HG03135 (cell line): Measurements from ENCODE around the gene VPS18.

ENCODE experiments used
- ATAC-seq: cut with Tn5 transposase; IDR thresholded peaks from one replicate; pipeline ENCODE4 v1.9.1; 2021; ENCODE audit warnings: mild to moderate bottlenecking, moderate library complexity; ENCODE audit not compliant: unreplicated experiment

VPS18 gene

DNA sequence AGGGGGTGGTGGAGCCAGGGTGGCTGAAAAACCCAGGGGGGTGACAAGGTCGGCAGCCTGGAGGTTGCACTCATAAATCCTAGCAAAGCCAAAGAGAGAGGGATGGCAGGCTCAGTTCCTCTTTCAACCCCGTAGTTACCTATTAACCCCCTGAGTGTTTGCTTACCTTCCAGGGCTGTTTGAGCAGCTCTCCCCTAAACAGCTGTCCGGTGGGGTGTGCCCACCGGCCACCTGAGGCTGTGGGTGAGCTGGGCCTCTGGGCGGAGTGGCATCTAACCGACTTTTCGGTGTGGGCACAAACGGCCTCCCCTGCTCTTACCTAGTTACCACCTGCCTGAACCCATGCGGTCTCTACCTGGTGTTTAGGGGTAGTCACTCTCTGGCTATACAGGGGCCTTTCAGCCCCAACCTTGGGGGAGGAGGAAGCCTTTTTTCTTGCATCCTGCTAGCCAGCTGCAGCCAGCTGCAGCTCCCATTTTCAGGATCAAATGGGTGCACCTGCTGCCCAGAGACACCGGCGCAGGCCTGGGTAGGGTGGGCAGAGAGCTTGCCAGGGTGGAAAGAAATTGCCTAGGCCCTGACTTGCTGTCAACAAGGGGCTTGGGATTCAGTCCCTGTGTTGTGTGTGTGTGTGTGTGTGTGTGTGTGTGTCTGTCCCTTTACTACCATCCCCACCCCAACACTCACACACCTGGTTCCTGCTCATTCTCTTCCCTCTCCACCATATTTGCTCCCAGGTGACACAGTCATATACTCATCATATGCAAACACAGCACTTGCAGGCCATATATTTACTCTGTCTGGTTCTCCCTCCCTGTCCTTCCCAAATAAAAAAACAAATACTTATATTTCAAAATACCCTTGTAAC, 38.6 kb downstream of the VPS18 start:
- ATAC-seq = no peak

DNA sequence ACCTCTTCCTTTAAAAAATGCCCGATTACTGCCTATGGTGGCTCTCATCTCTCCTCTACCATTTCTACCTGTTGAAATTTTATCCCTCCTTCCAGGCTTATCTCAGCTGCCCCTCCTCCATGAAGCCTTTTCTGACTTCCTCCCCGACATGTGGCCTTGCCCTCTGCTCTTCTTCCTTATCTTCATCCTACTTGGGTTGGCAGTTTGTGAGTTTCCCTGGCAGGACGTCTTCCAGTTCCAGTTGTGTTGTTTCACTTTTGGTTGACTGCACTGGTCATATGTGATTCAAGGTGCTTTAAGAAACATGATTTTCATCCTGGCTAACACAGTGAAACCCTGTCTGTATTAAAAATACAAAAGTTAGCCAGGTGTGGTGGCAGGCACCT, 39.3 kb downstream of the VPS18 start:
- no peak for ATAC-seq

DNA sequence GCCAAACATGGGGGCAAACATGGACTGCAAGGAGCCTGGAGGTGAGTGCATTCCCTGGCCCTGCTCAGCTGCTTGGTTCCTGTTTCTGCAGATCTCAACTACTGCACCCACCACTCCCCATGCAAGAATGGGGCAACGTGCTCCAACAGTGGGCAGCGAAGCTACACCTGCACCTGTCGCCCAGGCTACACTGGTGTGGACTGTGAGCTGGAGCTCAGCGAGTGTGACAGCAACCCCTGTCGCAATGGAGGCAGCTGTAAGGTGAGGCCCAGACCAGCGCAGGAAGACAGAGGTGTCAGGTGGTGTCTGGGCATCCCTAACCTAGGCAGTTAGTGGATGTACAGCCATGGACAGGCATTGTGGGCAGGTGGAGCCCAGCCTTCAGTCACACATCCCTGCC, 40.2 kb downstream of the VPS18 start:
- ATAC-seq = no peak

DNA sequence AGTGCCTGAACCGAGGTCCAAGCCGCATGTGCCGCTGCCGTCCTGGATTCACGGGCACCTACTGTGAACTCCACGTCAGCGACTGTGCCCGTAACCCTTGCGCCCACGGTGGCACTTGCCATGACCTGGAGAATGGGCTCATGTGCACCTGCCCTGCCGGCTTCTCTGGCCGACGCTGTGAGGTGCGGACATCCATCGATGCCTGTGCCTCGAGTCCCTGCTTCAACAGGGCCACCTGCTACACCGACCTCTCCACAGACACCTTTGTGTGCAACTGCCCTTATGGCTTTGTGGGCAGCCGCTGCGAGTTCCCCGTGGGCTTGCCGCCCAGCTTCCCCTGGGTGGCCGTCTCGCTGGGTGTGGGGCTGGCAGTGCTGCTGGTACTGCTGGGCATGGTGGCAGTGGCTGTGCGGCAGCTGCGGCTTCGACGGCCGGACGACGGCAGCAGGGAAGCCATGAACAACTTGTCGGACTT, 42.0 kb downstream of the VPS18 start:
- ATAC-seq = no peak

DNA sequence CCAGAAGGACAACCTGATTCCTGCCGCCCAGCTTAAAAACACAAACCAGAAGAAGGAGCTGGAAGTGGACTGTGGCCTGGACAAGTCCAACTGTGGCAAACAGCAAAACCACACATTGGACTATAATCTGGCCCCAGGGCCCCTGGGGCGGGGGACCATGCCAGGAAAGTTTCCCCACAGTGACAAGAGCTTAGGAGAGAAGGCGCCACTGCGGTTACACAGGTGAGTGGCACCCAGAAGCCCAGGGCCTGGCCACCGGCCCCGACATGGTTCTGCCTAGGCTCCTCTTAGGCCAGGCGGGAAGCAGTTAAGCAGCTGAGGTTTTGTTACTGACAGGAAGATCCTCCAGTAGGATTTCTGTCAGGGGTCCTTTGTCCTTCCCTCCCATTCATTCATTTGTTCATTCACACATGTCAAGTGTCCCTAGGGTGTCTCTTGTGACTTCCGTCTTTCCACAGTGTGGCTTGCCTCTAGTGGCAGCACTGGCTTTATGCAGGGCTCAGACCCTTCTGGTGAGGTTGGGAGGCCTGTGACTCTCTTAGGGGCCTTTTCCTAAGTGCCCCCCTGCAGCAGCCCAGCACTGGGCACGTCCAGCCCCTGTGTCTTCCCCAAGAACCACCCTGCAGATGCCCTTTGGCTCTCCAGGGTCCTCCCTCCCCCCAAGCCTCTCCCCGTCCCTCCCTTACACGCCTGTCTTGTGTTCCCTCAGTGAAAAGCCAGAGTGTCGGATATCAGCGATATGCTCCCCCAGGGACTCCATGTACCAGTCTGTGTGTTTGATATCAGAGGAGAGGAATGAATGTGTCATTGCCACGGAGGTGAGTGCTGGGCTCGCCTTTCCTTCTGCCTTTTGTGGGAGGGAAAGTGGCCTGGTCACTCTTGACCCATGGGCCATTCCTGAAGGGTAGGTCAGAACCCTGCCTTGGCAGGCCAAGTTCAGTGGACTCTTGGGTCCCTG, 42.7 kb downstream of the VPS18 start:
- ATAC-seq = no peak

DNA sequence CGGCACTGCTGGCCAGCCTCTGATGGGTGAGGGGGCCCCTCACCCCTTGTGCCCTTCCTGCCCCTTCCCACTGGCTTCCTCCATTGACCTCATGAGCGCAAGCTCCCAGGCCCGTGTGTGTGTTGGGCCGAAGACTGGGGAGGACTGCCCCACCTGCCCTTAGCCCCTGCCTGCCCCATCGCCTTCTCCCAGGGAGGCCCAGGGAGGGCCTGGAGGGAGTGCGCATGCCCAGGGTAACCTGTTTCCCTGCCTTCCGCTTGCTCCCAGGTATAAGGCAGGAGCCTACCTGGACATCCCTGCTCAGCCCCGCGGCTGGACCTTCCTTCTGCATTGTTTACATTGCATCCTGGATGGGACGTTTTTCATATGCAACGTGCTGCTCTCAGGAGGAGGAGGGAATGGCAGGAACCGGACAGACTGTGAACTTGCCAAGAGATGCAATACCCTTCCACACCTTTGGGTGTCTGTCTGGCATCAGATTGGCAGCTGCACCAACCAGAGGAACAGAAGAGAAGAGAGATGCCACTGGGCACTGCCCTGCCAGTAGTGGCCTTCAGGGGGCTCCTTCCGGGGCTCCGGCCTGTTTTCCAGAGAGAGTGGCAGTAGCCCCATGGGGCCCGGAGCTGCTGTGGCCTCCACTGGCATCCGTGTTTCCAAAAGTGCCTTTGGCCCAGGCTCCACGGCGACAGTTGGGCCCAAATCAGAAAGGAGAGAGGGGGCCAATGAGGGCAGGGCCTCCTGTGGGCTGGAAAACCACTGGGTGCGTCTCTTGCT, 43.7 kb downstream of the VPS18 start:
- no peak for ATAC-seq

DNA sequence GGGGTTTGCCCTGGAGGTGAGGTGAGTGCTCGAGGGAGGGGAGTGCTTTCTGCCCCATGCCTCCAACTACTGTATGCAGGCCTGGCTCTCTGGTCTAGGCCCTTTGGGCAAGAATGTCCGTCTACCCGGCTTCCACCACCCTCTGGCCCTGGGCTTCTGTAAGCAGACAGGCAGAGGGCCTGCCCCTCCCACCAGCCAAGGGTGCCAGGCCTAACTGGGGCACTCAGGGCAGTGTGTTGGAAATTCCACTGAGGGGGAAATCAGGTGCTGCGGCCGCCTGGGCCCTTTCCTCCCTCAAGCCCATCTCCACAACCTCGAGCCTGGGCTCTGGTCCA, 44.3 kb downstream of the VPS18 start:
- no peak for ATAC-seq

DNA sequence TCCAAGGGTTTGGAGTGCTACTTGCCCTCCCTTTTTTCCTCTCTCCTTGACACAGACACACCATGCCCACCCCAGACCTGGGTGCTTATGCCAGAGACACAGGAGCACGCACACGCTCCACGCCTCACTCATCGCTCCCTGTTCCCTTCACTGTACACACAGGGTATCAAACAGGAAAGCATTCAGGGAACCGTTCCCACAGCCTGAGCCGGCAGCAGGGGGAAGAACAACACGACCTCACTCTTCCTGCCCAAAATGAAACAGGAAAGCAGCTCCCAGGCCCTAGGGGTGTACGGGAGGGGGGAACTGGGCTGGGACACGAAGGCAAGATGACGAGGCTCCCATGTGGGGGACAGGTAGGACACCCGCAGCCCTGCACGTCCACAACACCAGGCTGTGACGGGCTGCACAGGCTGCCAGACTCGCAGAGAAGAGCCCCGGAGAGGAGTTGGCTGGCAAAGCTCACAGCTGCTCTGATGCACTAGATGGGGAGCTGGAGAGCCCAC, 46.1 kb downstream of the VPS18 start:
- ATAC-seq = no peak

DNA sequence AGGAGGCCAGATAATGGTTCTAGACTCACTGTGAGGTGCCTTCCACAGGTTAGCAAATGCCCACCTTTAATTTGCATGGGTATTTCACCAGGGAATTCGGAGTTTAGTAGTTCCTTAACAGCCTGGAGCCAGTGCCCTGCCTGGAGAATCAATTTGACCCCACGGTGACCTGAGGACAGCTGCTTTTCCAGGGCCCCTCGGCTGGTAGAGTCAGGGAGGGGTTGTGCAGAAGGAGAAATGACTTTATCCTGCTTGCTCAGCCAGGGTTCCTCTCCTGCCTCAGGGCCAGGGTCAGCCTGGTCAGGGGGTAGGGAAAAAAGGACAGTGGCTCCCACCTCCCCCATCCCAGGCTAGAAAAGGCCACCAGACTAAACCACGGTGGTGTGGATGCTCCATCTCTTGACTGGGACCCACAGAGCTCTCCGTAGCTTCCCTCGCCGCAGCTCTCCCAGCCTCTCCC, 46.8 kb downstream of the VPS18 start:
- ATAC-seq = no peak

DNA sequence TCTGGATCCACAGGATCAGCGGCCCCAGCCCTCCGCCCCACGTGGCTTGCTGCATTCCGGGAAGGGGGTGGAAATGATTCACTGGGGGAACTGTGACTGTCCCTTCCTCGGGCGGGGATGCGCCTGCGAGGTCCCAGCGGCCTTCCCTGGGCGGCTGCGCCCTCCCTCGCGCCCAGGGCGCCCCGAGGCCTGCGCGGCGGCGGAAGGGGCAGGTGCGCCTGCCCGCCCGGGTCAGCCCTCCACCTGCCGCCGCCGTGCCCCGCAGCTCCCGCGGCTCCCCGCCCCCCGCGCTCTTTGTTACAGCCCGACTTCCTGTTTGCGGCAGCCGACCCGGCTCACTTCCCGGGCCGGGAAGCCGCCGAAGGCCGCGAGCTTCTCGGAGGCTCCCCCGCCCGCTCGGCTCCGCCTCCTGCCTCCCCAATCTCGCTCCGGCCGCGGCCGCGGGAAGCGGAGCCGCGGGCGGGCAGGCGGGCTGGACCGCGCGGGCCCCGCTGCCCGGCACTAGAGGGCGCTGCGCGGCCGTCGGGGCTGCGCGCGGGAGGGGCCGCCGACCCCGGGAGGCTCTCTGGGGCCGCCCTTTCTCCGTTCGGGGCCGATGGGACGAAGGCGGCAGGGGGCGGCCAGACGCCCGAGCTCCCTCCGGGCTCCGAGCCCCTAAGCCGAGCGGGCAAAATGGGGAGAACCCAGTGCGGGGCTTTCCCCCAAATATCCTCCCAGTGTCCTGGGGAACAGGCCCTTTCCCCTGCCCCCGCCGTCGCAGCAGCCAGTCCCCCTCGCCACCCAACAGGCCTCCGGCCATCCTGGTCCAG, 47.5 kb downstream of the VPS18 start:
- peak; percentile 58 for ATAC-seq

DNA sequence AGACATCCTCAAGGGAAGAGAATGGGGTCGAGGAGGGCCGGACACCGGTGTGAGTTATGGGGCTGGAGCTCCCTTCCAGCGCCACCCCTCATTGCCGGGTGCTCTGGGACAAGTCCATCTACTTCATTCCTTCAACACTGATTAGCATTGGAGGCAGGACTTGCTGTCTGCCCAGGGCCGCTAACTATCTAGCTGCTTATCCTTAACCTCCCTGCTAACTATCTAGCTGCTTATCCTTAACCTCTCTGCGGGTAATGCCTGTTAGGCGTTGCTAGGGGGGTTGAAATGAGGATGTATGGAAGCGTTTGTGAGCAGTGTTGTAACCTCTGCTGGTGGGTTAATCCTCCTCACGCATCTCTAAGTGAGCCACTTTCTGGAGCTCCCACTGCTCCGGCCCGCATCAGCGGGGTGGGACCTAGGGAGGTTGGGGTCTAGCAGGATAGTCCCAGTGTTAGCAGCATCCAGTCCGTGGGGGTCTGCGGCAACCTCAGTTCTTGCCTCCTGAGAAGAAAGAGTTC, 48.1 kb downstream of the VPS18 start:
- peak; percentile 7 for ATAC-seq

DNA sequence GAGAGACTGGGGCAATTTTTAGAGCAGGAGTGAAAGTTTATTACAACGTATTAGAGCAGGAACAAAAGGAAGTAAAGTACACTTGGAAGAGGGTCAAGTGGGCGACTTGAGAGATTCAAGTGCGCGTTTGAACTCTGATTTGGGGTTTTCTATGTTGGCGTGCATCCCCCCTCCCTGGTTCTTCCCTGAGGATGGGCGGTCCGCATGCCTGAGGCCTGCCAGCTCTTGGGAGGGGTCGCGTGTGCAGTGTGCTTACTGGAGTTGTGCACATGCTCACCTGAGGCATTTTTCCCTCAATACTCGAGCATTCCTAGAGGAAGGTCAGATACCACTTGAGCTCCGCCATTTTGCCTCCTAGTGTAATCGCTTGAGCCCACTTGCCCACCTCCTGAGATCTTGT, 48.6 kb downstream of the VPS18 start:
- ATAC-seq = no peak

DNA sequence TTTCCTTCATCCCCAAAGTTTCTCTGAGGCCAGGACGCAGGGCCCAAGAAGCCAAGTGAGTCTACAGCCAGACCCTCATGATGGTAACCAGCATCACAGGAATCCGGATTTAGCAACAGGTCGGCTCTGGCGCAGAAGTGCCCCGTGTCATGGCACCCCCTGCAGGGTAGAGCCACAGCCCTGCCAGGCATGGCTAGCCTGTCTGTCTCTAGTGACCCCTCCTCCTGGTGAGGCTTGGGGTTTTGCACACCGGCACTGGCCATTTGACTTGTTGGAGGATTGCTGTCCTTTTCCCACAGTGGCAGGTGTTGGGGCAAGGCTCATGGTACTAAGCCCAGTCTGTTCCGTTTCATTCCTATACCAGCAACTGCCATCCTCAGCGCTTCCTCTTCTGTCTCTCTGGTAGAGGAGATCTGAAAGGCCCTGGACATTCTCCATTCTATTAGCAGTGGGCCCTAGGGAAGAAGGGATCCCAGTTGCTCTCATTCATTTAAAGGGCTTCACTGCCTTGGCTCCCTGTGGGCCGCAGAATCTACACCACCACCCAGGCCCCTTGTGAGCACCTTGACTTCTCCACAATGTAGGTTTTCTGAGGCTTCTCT, 49.6 kb downstream of the VPS18 start:
- no peak for ATAC-seq

DNA sequence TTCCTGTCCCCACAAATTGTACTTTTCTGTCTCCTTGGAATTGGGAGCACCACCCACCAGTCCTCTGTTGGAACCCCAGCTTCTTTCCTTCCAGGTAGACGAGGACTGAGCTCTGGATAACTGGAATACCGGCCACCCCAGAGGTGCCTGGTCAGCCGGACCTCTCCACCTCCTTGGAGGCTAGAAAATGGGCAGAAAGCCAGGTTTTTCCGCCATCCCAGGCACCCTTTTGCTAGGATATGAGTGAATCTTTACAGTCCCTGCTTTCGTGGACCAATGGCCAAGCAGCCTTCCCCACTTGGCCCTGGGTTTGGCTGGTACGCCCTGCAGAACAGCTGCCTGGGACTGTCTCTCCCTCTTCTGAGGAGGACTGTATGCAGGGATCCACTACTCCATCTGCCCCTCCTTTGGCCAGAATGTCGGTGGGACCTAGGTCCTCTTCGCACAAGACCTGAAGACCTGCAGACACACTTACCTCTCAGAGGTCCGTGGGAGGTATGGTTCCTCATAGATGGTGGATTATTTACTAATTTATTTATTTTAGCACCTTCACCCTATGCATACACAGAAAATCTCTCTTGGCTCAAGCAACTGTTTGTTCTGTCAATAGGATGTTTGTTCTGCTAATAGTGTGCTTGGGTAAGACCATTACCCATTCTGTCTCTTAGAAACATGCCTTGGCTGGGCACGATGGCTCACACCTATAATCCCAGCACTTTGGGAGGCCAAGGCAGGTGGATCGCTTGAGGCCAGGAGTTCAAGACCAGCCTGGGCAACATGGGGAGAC, 50.5 kb downstream of the VPS18 start:
- ATAC-seq = no peak

DNA sequence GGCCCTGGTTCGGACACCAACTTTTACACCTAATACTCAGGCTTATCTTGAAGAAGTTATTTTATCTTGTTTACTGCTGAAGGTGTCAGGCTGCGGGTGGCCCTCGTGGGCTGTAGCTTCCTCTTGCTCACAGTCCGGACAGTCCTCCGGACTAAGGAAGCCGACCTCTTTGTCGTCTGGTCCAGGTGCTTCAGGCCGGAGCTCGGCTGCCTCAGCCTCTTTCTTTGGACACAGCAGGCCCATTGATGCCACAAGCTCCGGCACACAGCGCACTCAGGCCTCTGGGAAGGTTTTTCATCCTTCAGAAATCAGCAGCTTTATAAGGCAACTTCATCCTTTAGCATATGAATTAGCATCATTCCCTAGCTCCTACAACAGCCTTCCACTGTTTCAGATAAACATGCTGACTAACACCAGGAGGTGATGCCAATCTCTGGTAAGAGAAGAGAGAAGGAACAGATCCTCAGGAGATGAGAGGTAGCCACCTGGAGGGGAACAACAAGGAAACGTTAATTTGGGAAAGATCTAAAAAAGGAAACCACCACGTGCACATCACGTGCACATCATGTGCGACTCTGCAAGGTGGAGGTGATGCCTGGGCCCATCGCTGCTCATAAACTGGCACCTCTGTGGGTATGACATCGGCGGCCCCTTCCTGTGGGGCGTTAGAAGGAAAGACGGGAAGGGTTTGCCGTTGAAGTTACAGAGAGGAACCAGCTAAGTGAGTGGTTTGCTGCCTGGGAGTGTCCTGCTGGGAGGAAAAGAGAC, 54.6 kb downstream of the VPS18 start:
- ATAC-seq = no peak

DNA sequence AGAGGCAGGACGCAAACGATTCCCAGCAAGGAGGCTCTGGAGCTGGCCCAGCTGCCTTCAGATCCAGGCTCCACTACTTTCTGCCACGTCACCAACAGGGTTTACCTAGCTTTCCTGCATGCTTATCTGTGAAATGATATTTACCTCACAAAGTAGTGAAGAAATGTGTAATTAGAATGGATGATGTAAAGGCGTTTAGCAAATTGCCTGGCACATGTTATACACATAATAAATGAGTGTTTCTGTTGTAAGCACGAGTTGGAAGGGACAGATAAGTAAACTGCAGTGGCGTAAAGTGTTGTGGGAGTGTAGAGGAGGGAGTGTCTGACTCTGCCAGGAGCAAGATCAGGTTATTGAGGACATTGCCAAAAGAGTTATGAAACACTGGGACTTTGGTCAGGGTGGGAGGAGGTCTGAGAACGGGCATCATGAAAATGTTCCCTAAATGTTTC, 55.5 kb downstream of the VPS18 start:
- no peak for ATAC-seq

DNA sequence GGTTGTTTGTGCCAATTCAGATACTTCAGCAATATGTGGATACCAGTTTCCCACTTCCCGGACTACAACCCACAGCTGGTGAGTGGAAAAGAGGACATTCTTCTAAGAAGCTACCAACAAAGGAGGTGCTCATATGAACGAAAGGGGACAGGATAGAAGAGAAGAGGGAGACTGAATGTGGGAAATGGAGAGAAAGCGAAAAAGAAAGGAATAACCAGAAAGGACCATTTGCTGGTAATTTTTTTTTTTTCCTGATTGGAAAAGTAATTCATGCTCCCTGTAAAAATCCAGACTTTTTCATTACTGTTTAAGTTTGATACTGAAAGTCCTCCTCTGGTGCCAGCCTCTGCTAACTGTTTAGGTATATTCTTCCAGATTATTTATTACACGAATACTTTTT, 57.5 kb downstream of the VPS18 start:
- no peak for ATAC-seq
